ENCODE data around the gene CCNT2. TPM values are rescaled to one million over a fixed set of nuclear protein-coding genes. Genes with fewer than 3 reads are reported as not detected.
"Not testable (repeated sequence)": the region's sequence is repeated elsewhere in the genome, so short reads cannot be mapped to it uniquely, and the experiment has no call there.

The CCNT2 gene
- total and polyA plus RNA-seq, 7 experiments from 2014 or later: 20.6 to 78.1 (median 60.0) TPM

DNA sequence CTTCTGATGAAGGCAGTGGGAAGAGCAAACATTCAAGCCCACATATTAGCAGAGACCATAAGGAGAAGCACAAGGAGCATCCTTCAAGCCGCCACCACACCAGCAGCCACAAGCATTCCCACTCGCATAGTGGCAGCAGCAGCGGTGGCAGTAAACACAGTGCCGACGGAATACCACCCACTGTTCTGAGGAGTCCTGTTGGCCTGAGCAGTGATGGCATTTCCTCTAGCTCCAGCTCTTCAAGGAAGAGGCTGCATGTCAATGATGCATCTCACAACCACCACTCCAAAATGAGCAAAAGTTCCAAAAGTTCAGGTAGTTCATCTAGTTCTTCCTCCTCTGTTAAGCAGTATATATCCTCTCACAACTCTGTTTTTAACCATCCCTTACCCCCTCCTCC, 35.4 kb downstream of the CCNT2 start:
- ChIA-PET POLR2A (no interaction called here), CTCF (interaction anchor here (1.2 kb wide), 1 partner anchor 756 kb away, joined by 4 read pairs; no protein-coding TSS in a partner anchor)
- ATAC-seq: no peak
- no peak overlapping the region for H3K27ac ChIP-seq (ENCODE audit: low read depth, low read length)
- Mint-ChIP-seq H3K27ac (peak overlapping the region in 3 of 9 donors; percentile 1 to 56 (median 36)), H3K27me3 (no peaks in the 10 kb centered on the region), H3K36me3 (peaks cover 15 to 49% (median 27%) of the 10 kb centered on the region in 5 donors), H3K9me3 (no peaks in the 10 kb centered on the region), H3K4me3 (no peak overlapping the region), H3K4me1 (peaks cover 6 to 23% (median 19%) of the 10 kb centered on the region in 7 donors)
- H3K4me3 ChIP-seq (ENCODE audit: low read length): no peak overlapping the region
- H3K36me3 ChIP-seq (ENCODE audit: control insufficient read depth in 2 of 3, insufficient read depth in 3 of 3, low read length in 3 of 3): peaks cover 0 to 44% (median 29%) of the 10 kb centered on the region in 3 experiments
- peaks cover 0 to 5% of the 10 kb centered on the region in 2 donors for H3K4me1 ChIP-seq (ENCODE audit: control insufficient read depth in 2 of 2, insufficient read depth in 2 of 2, low read length in 2 of 2)
- no peaks in the 10 kb centered on the region for H3K9me3 ChIP-seq (ENCODE audit: control insufficient read depth in 2 of 3, low read length in 3 of 3)
- intact Hi-C loops (cut with micrococcal nuclease): no loop called here
- no peaks in the 10 kb centered on the region for H3K27me3 ChIP-seq (ENCODE audit: control insufficient read depth in 2 of 2, insufficient read depth in 2 of 2, low read length in 2 of 2)
- DNase-seq: no peak

DNA sequence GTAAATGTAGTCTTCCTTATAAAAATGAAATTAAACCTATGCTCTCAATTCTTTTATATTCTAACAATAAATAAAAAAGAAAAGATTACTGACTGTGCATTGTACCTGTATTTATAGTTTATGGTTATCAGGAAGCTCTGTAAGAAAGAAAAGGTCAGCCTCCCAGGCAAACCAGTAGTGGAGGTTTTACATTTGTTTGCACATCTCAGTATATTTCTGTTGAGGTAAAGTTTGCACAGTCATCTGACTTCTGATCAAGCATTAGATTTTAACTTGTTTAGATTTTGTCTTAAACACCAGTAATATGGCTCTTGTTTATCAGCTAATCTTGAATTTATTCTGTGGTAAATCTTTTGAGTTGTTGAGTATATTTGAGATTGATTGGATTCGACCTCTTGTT, 37.1 kb downstream of the CCNT2 start:
- POLR2A ChIA-PET: no interaction called here
- H3K4me1 ChIP-seq (ENCODE audit: control insufficient read depth in 2 of 2, insufficient read depth in 2 of 2, low read length in 2 of 2): no peaks in the 10 kb centered on the region
- DNase-seq: no peak
- Mint-ChIP-seq H3K9me3 (no peaks in the 10 kb centered on the region), H3K27me3 (no peaks in the 10 kb centered on the region), H3K4me3 (no peak overlapping the region), H3K27ac (no peak overlapping the region), H3K4me1 (peaks cover 0 to 10% (median 5%) of the 10 kb centered on the region in 7 donors), H3K36me3 (peaks cover 11 to 48% (median 22%) of the 10 kb centered on the region in 5 donors)
- CTCF ChIA-PET: no interaction called here
- no peaks in the 10 kb centered on the region for H3K27me3 ChIP-seq (ENCODE audit: control insufficient read depth in 2 of 2, insufficient read depth in 2 of 2, low read length in 2 of 2)
- peaks cover 0 to 34% (median 29%) of the 10 kb centered on the region in 3 experiments for H3K36me3 ChIP-seq (ENCODE audit: control insufficient read depth in 2 of 3, insufficient read depth in 3 of 3, low read length in 3 of 3)
- H3K9me3 ChIP-seq (ENCODE audit: control insufficient read depth in 2 of 3, low read length in 3 of 3): no peaks in the 10 kb centered on the region
- intact Hi-C loops (cut with micrococcal nuclease): no loop called here
- H3K4me3 ChIP-seq (ENCODE audit: low read length): no peak overlapping the region
- no peak for ATAC-seq
- H3K27ac ChIP-seq (ENCODE audit: low read depth, low read length): no peak overlapping the region

DNA sequence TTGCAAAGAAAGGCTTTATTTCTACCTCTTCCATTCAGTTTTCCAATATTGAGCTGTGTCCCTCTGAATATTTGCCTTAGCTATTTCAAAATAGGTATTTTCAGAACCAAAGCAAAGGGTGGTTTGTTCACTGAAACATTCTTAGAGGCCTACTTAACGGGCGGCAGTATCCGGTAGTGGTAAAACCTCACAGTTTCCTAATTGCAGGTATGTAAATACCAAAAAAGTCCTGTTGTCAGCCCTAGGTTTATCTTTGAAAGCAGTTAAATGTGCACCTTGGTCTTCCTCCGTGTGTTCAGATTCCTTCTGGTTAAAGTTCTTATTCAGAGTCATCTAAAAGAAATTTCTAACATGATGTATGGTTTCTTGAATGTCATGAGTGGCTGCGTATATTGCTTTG, 38.9 kb downstream of the CCNT2 start:
- Mint-ChIP-seq H3K27me3 (no peaks in the 10 kb centered on the region), H3K4me3 (no peak overlapping the region), H3K36me3 (peaks cover 5 to 40% (median 19%) of the 10 kb centered on the region in 5 donors), H3K9me3 (no peaks in the 10 kb centered on the region), H3K27ac (no peak overlapping the region), H3K4me1 (peaks cover 0 to 10% (median 5%) of the 10 kb centered on the region in 7 donors)
- Histone ChIP-seq H3K27ac (ENCODE audit: low read depth, low read length) (no peak overlapping the region), H3K9me3 (ENCODE audit: control insufficient read depth in 2 of 3, low read length in 3 of 3) (no peaks in the 10 kb centered on the region), H3K27me3 (ENCODE audit: control insufficient read depth in 2 of 2, insufficient read depth in 2 of 2, low read length in 2 of 2) (no peaks in the 10 kb centered on the region), H3K36me3 (ENCODE audit: control insufficient read depth in 2 of 3, insufficient read depth in 3 of 3, low read length in 3 of 3) (peaks cover 0 to 29% (median 29%) of the 10 kb centered on the region in 3 experiments), H3K4me3 (ENCODE audit: low read length) (no peak overlapping the region), H3K4me1 (ENCODE audit: control insufficient read depth in 2 of 2, insufficient read depth in 2 of 2, low read length in 2 of 2) (no peaks in the 10 kb centered on the region)
- DNase-seq (no peak), ATAC-seq (no peak)
- POLR2A ChIA-PET: interaction anchor here (0.6 kb wide), 1 partner anchor 40 kb away, joined by 3 read pairs; no protein-coding TSS in a partner anchor
- CTCF ChIA-PET: no interaction called here
- intact Hi-C loops (cut with micrococcal nuclease): no loop called here

GRCh38 chr2:134967166-134967565, 48.5 kb downstream of the CCNT2 start:
- H3K27me3 Mint-ChIP-seq; POLR2A ChIA-PET; H3K27ac ChIP-seq (ENCODE audit: low read depth, low read length); H3K36me3 ChIP-seq (ENCODE audit: control insufficient read depth in 2 of 3, insufficient read depth in 3 of 3, low read length in 3 of 3); ATAC-seq; intact Hi-C loops (cut with micrococcal nuclease); CTCF ChIA-PET; H3K4me1 Mint-ChIP-seq; H3K9me3 ChIP-seq (ENCODE audit: control insufficient read depth in 2 of 3, low read length in 3 of 3); H3K4me3 ChIP-seq (ENCODE audit: low read length); H3K27me3 ChIP-seq (ENCODE audit: control insufficient read depth in 2 of 2, insufficient read depth in 2 of 2, low read length in 2 of 2); H3K4me1 ChIP-seq (ENCODE audit: control insufficient read depth in 2 of 2, insufficient read depth in 2 of 2, low read length in 2 of 2): not testable (repeated sequence)
- H3K9me3 Mint-ChIP-seq: peaks cover 0 to 27% (median 13%) of the 10 kb centered on the region in 11 donors
- H3K36me3 Mint-ChIP-seq: peaks cover 0 to 10% (median 0%) of the 10 kb centered on the region in 5 donors
- H3K27ac Mint-ChIP-seq: peak overlapping the region in 1 of 9 donors; percentile 29
- DNase-seq: peak in 1 of 9 donors; percentile 7
- H3K4me3 Mint-ChIP-seq: peak overlapping the region in 1 of 10 donors; percentile 32

GRCh38 chr2:134973241-134974138, 54.9 kb downstream of the CCNT2 start:
- peak overlapping the region in 1 of 9 donors; percentile 24 for H3K27ac Mint-ChIP-seq
- no peak overlapping the region for H3K4me3 ChIP-seq (ENCODE audit: low read length)
- H3K36me3 ChIP-seq (ENCODE audit: control insufficient read depth in 2 of 3, insufficient read depth in 3 of 3, low read length in 3 of 3): no peaks in the 10 kb centered on the region
- peaks cover 0 to 16% (median 0%) of the 10 kb centered on the region in 3 experiments for H3K9me3 ChIP-seq (ENCODE audit: control insufficient read depth in 2 of 3, low read length in 3 of 3)
- H3K4me3 Mint-ChIP-seq: peak overlapping the region in 2 of 10 donors; percentile 25 to 26
- intact Hi-C loops (cut with micrococcal nuclease): loop anchor here in 1 of 2 donors (10.0 kb wide), 1 partner anchor 1581 kb away; no protein-coding TSS in a partner anchor
- DNase-seq (no peak), ATAC-seq (no peak)
- no peak overlapping the region for H3K27ac ChIP-seq (ENCODE audit: low read depth, low read length)
- H3K36me3 Mint-ChIP-seq: peaks cover 13 to 36% (median 21%) of the 10 kb centered on the region in 5 donors
- ChIA-PET POLR2A (no interaction called here), CTCF (no interaction called here)
- peaks cover 0 to 12% (median 2%) of the 10 kb centered on the region in 7 donors for H3K4me1 Mint-ChIP-seq
- no peaks in the 10 kb centered on the region for H3K27me3 ChIP-seq (ENCODE audit: control insufficient read depth in 2 of 2, insufficient read depth in 2 of 2, low read length in 2 of 2)
- no peaks in the 10 kb centered on the region for H3K4me1 ChIP-seq (ENCODE audit: control insufficient read depth in 2 of 2, insufficient read depth in 2 of 2, low read length in 2 of 2)
- H3K27me3 Mint-ChIP-seq: peaks cover 0 to 14% (median 4%) of the 10 kb centered on the region in 5 donors
- peaks cover 12 to 57% (median 27%) of the 10 kb centered on the region in 11 donors for H3K9me3 Mint-ChIP-seq

- DNase-seq: no peak
- Histone ChIP-seq H3K4me3 (ENCODE audit: low read length) (no peak overlapping the region), H3K4me1 (ENCODE audit: control insufficient read depth in 2 of 2, insufficient read depth in 2 of 2, low read length in 2 of 2) (no peaks in the 10 kb centered on the region), H3K9me3 (ENCODE audit: control insufficient read depth in 2 of 3, low read length in 3 of 3) (peaks cover 0 to 16% (median 0%) of the 10 kb centered on the region in 3 experiments), H3K27me3 (ENCODE audit: control insufficient read depth in 2 of 2, insufficient read depth in 2 of 2, low read length in 2 of 2) (no peaks in the 10 kb centered on the region), H3K27ac (ENCODE audit: low read depth, low read length) (no peak overlapping the region), H3K36me3 (ENCODE audit: control insufficient read depth in 2 of 3, insufficient read depth in 3 of 3, low read length in 3 of 3) (no peaks in the 10 kb centered on the region)
- Mint-ChIP-seq H3K27me3 (peaks cover 3 to 15% (median 4%) of the 10 kb centered on the region in 5 donors), H3K27ac (peak overlapping the region in 1 of 9 donors; percentile 31), H3K4me3 (no peak overlapping the region), H3K4me1 (peaks cover 0 to 12% (median 0%) of the 10 kb centered on the region in 7 donors), H3K36me3 (peaks cover 13 to 31% (median 21%) of the 10 kb centered on the region in 5 donors), H3K9me3 (peaks cover 12 to 44% (median 29%) of the 10 kb centered on the region in 11 donors)
- CTCF ChIA-PET: no interaction called here
- POLR2A ChIA-PET: no interaction called here
- no peak for ATAC-seq
- intact Hi-C loops (cut with micrococcal nuclease): loop anchor here in 1 of 2 donors (10.0 kb wide), 1 partner anchor 1579 kb away; no protein-coding TSS in a partner anchor
Observed at GRCh38 chr2:134975281-134976009, 56.8 kb downstream of the CCNT2 start.
